Peyer's patch (tissue), 4 donors: ENCODE measurements around the gene COCH. TPM values are rescaled to one million over a fixed set of nuclear protein-coding genes. Genes with fewer than 3 reads are reported as not detected.

Experiments used
- DNase-seq, 3 donors: peaks; one replicate each; pipeline ENCODE4 v3.0.0-alpha.2; 2017 to 2019
- H3K27ac ChIP-seq, 4 donors: fragments of 200-600 bp; sonication (generic); one replicate each; pipeline ENCODE4 v1.5.1; 2016 to 2019
- H3K27me3 ChIP-seq, 2 donors: fragments of 200-600 bp; sonication (generic); one replicate each; pipeline ENCODE4 v1.5.1; 2019
- H3K36me3 ChIP-seq, 3 donors: fragments of 200-600 bp; sonication (generic); one replicate each; pipeline ENCODE4 v1.5.1; 2016 to 2019
- H3K4me1 ChIP-seq, 4 donors: fragments of 200-600 bp; sonication (generic); one replicate each; pipeline ENCODE4 v1.5.1; 2016 to 2019
- H3K4me3 ChIP-seq, 4 donors: fragments of 200-600 bp; sonication (generic); 1 replicate in 3 of 4; 2 replicates in 1 of 4; pipeline ENCODE4 v1.5.1; 2016 to 2019; ENCODE audit warnings: mild to moderate bottlenecking in 1 of 4
- H3K9me3 ChIP-seq, 4 donors: fragments of 200-600 bp; sonication (generic); one replicate each; pipeline ENCODE4 v1.5.1; 2016 to 2019; ENCODE audit warnings: mild to moderate bottlenecking in 1 of 4
- CTCF ChIP-seq, 6 experiments: fragments of 450-650 bp in 4 of 6; fragments of 200-600 bp in 2 of 6; sonication (generic) in 1 of 6; IDR thresholded peaks; one replicate each; pipeline ENCODE4 v1.5.1; 2017 to 2019; ENCODE audit warnings: antibody characterized with exemption in 6 of 6, mild to moderate bottlenecking in 3 of 6, moderate library complexity in 1 of 6
- POLR2A ChIP-seq, 2 donors: fragments of 450-650 bp; IDR thresholded peaks; one replicate each; pipeline ENCODE4 v1.5.1; 2017; ENCODE audit warnings: antibody characterized with exemption in 2 of 2, mild to moderate bottlenecking in 2 of 2, moderate library complexity in 2 of 2
- total RNA-seq, 4 donors: library from RNA; depleted of rRNA; stranded (reverse); fragments of >200 nt; gene quantifications; one replicate each; pipeline ENCODE4 v1.1.0, GENCODE V29; 2016

The COCH gene
- total RNA-seq, 4 donors from 2014 or later: 0.54 to 9.9 TPM; not detected in 2

DNA sequence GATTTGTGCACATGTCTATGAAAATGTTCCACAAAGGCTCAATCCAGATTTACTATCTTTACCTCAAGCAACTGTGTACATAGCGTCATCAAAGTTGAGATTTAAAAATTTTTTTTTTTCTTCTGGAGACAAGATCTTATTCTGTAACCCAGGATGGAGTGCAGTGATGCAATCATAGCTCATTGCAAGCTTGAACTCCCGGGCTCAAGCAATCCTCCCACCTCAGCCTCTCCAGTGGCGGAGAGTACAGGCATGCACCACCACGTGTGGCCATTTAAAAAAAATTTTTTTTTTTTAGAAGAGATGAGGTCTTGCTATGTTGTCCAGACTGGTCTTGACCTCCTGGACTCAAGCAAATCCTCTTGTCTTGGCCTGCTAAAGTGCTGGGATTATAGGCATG lies 2.3 kb downstream of the COCH start:
- peaks cover 0 to 6% of the 10 kb centered on the region in 2 donors for H3K27me3 ChIP-seq
- no peak for DNase-seq
- TF ChIP-seq CTCF (IDR thresholded peaks at IDR 0.05) (no peak), POLR2A (IDR thresholded peaks at IDR 0.05) (no peak)

GRCh38 chr14:30882431-30882830 lies 8.1 kb downstream of the COCH start:
- TF ChIP-seq POLR2A (IDR thresholded peaks at IDR 0.05) (no peak), CTCF (IDR thresholded peaks at IDR 0.05) (no peak)
- H3K27ac ChIP-seq: no peak overlapping the region
- H3K4me3 ChIP-seq: no peak overlapping the region
- H3K36me3 ChIP-seq: no peaks in the 10 kb centered on the region
- H3K27me3 ChIP-seq: no peaks in the 10 kb centered on the region
- DNase-seq: no peak
- no peaks in the 10 kb centered on the region for H3K4me1 ChIP-seq
- H3K9me3 ChIP-seq: no peaks in the 10 kb centered on the region

More for the DNA sequence above, 2.3 kb downstream of the COCH start:
- Histone ChIP-seq H3K27ac (no peak overlapping the region), H3K9me3 (no peaks in the 10 kb centered on the region), H3K4me1 (peaks cover 0 to 16% (median 6%) of the 10 kb centered on the region in 4 donors), H3K4me3 (no peak overlapping the region), H3K36me3 (no peaks in the 10 kb centered on the region)

DNA sequence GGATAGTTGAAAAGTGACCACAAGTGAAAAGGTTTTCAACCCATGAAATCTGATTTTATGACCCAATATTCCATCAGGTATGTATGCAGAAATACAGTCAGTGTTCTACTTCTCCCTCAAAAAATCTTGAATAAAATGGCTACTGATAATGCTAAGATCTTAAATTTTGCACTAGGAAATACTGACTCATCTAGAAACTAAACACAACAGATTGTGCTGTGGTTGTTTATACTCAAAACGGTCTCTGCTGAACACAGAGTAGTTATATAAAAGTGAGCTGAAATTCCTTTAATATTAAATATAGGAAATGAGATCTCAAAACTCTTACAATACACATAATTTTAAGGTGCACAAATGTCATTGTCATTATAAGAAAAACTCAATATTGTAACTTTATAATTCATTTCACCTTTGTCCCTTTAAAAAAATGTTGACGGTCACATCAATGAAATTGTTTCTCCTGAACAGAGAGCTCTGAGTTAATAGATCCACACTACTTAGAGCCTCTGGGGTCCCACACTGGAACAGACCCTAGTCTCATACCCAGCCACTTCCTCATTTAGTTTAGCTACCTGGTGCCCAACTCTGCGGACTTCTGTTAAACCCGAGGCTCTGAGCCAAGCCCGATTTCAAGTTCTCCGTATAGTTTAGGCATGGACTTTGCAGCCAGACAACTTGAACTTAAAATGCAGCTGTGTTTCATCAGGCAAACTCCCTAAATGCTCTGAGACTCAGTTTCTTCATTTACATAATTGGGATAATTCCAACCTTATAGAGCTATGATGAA lies 9.3 kb downstream of the COCH start:
- Histone ChIP-seq H3K4me3 (no peak overlapping the region), H3K27ac (no peak overlapping the region), H3K27me3 (no peaks in the 10 kb centered on the region), H3K4me1 (no peaks in the 10 kb centered on the region), H3K9me3 (no peaks in the 10 kb centered on the region), H3K36me3 (no peaks in the 10 kb centered on the region)
- TF ChIP-seq POLR2A (IDR thresholded peaks at IDR 0.05) (no peak), CTCF (IDR thresholded peaks at IDR 0.05) (no peak)
- DNase-seq: no peak

- no peaks in the 10 kb centered on the region for H3K9me3 ChIP-seq
- no peak overlapping the region for H3K4me3 ChIP-seq
- H3K4me1 ChIP-seq: no peaks in the 10 kb centered on the region
- TF ChIP-seq CTCF (IDR thresholded peaks at IDR 0.05): no peak
- TF ChIP-seq POLR2A (IDR thresholded peaks at IDR 0.05): no peak
- H3K27ac ChIP-seq: no peak overlapping the region
- no peaks in the 10 kb centered on the region for H3K27me3 ChIP-seq
- no peak for DNase-seq
- H3K36me3 ChIP-seq: no peaks in the 10 kb centered on the region
Observed at GRCh38 chr14:30884901-30885300, 10.5 kb downstream of the COCH start.

DNA sequence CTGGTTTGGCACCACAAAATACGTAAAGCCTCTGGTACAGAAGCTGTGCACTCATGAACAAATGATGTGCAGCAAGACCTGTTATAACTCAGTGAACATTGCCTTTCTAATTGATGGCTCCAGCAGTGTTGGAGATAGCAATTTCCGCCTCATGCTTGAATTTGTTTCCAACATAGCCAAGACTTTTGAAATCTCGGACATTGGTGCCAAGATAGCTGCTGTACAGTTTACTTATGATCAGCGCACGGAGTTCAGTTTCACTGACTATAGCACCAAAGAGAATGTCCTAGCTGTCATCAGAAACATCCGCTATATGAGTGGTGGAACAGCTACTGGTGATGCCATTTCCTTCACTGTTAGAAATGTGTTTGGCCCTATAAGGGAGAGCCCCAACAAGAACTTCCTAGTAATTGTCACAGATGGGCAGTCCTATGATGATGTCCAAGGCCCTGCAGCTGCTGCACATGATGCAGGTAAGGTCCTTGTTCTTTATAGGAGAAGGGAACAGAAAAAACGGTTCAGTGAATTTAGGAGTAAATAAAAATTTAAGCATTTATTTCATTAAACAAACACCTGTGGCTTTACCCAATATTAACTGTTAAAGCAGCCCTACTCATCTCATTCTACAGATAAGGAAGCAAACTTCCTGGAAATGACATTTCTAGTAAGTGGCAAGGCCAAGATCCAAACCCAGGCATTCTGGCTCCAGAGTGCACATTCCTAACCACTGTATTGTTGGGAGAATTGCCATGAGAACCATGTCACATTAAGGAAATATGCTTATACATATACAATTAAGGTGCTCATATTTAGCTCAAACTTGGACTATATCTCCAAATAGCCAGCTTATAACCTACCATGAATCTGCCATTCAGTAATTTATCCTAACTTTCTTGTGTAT lies 11.7 kb downstream of the COCH start:
- no peaks in the 10 kb centered on the region for H3K9me3 ChIP-seq
- no peaks in the 10 kb centered on the region for H3K27me3 ChIP-seq
- no peaks in the 10 kb centered on the region for H3K36me3 ChIP-seq
- H3K4me1 ChIP-seq: no peaks in the 10 kb centered on the region
- no peak for DNase-seq
- no peak overlapping the region for H3K27ac ChIP-seq
- no peak overlapping the region for H3K4me3 ChIP-seq
- TF ChIP-seq CTCF (IDR thresholded peaks at IDR 0.05): no peak
- no peak for TF ChIP-seq POLR2A (IDR thresholded peaks at IDR 0.05)
